Measurements from ENCODE around the gene SSUH2.

Gene SSUH2

GRCh38 chr3:8662594-8662993, 18.0 kb upstream of the SSUH2 start:
- no peak overlapping the region for H3K4me3 ChIP-seq (replicated peaks; ENCODE audit: low read depth, low read length)
- DNase-seq (ENCODE audit: extremely low read depth, low read depth), result no peak
- no peak for TF ChIP-seq CTCF (IDR thresholded peaks at IDR 0.05; ENCODE audit: low read depth, low read length, missing control alignments)

DNA sequence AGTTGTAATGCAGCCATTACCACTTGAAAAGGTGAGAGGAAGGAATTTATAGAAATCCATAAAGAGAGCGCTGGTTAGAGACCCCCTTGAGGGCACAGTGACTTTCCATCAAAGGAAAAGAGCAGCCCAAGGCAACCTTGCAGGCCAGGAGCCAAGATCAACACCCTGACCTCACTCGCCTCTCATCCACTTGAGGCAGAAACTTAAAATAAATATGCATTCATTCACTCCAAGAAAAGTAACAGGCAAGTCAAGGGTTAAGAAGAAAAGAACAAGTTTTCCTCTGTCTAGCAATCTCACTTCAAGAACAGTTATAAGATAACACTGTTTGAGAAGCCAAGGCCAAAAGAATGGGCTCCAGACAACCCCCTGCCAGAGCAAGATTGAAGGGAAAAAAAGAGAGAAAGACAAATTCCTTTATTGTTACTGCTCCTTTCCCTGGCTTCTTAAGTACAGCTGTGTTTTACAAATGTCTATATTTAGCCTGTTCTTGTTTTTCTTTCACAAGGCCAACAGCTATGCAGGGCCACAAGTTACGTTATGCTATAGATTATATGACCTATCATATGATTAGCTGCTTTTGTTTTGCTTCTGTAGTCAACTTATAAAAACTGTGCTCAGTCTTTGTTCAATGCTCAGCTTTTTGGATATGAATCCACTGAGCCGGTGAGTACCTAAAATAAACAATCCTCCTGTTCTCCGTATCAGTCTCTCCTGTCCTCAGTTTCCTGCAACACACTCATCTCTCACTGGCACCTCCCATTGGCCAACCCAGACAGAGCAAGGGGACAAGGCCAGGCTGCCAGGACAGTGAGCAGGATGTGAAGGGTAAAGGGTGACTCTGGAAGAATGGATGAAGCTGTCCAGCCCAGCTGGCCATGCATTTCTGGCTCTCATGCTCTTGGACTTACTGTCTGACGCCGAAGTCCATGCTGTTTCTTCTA, 15.8 kb upstream of the SSUH2 start:
- no peak overlapping the region for H3K4me3 ChIP-seq (replicated peaks; ENCODE audit: low read depth, low read length)
- no peak for TF ChIP-seq CTCF (IDR thresholded peaks at IDR 0.05; ENCODE audit: low read depth, low read length, missing control alignments)
- no peak for DNase-seq (ENCODE audit: extremely low read depth, low read depth)

DNA sequence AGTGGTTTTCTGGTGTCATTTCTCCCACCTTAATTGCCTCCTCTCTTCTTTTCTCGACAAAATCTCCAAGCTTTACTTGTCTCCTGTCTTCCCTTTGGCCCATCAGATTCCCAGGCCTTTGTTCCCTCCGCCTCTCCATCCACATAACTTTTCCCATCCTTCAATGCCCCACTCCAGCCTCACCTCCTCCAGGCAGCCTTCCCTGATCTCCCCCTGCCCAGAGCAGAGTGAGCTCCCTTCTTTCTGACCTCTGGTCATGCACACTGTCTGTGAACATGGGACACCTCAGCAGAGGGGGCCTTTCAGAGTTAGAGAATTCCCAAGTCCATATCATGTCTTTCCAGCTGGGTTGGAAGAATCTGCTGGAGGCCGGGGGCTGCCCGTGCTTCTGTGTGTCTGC, 14.6 kb upstream of the SSUH2 start:
- no peak overlapping the region for H3K4me3 ChIP-seq (replicated peaks; ENCODE audit: low read depth, low read length)
- DNase-seq (ENCODE audit: extremely low read depth, low read depth), result no peak
- TF ChIP-seq CTCF (IDR thresholded peaks at IDR 0.05; ENCODE audit: low read depth, low read length, missing control alignments), result no peak

GRCh38 chr3:8658306-8659212, 14.0 kb upstream of the SSUH2 start:
- no peak for TF ChIP-seq CTCF (IDR thresholded peaks at IDR 0.05; ENCODE audit: low read depth, low read length, missing control alignments)
- no peak overlapping the region for H3K4me3 ChIP-seq (replicated peaks; ENCODE audit: low read depth, low read length)
- no peak for DNase-seq (ENCODE audit: extremely low read depth, low read depth)

DNA sequence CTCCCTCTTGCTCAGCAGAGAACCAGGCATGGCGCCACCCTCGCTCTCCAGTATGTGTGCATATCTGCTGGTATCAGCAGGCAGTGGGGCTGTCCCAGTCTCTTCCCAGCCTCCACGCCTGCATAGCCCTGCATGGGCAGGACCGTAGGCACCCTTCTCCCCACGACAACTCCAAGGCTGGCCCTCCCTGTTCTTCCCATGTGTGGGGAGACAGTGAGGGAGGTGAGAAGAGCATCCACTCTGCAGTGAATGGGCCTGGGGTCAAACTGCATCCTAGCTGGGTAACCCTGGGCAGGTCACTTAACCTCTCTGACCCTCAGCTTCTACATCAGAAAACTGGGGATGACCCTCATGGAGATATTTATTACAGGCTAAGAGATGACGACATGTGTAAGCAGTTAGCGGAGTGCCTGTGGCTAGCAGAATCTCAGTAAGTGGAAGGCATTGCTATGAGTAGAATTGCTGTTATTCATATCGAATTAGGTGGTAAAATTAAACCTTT, 13.3 kb upstream of the SSUH2 start:
- no peak for DNase-seq (ENCODE audit: extremely low read depth, low read depth)
- no peak for TF ChIP-seq CTCF (IDR thresholded peaks at IDR 0.05; ENCODE audit: low read depth, low read length, missing control alignments)
- H3K4me3 ChIP-seq (replicated peaks; ENCODE audit: low read depth, low read length), result no peak overlapping the region

DNA sequence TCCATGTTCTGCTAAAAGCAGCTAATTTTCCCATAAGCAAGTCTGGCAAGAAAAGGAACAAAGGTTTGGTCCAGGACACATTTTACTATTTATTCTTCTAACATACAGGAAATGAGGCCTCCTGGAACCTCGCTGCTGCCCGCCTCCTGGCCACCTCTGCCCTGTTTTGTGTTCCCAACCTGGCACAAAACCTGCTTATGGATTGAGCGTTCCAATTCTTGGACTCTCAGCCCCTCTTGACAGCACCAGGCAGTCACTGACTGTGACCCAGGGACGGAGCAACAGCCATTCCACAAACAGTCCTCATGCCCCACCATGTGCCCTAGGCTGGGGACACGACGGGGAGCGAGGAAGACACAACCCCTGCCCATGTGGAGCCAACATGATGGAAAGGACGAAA, 11.6 kb upstream of the SSUH2 start:
- no peak for TF ChIP-seq CTCF (IDR thresholded peaks at IDR 0.05; ENCODE audit: low read depth, low read length, missing control alignments)
- DNase-seq (ENCODE audit: extremely low read depth, low read depth), result no peak
- no peak overlapping the region for H3K4me3 ChIP-seq (replicated peaks; ENCODE audit: low read depth, low read length)
